Fibroblast of skin of left biceps (primary cell): ENCODE data around the gene MTA3.
"Not testable (repeated sequence)": the region's sequence is repeated elsewhere in the genome, so short reads cannot be mapped to it uniquely, and the experiment has no call there.

Experiments used
- DNase-seq, 2 experiments: peaks; one replicate each; pipeline ENCODE4 v3.0.0-alpha.2; 2013; ENCODE audit warnings: low read depth in 2 of 2

Gene MTA3

DNA sequence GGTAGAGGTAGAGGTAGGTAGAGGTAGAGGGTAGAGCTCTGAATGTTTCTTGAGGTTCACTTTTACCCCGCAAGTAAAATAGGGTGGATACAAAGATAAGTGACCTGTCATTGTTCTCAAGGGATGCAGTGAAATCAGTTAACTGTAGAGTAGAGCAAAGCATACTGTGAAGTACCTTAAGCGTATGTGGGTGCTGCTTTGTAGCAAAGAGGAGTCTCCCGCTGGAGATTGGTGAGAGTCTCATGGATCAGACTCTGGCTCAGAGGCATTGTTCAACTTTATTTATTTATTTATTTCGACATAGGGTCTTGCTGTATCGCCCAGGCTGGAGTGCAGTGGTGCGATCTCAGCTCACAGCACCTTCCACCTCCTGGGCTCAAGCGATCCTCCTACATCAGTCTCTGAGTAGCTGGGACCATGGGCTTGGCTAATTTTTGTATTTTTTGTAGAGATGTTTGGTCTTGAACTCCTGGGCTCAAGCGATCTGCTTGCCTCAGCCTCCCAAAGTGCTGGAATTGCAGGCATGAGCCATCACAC, 38.7 kb downstream of the MTA3 start:
- DNase-seq, result no peak

DNA sequence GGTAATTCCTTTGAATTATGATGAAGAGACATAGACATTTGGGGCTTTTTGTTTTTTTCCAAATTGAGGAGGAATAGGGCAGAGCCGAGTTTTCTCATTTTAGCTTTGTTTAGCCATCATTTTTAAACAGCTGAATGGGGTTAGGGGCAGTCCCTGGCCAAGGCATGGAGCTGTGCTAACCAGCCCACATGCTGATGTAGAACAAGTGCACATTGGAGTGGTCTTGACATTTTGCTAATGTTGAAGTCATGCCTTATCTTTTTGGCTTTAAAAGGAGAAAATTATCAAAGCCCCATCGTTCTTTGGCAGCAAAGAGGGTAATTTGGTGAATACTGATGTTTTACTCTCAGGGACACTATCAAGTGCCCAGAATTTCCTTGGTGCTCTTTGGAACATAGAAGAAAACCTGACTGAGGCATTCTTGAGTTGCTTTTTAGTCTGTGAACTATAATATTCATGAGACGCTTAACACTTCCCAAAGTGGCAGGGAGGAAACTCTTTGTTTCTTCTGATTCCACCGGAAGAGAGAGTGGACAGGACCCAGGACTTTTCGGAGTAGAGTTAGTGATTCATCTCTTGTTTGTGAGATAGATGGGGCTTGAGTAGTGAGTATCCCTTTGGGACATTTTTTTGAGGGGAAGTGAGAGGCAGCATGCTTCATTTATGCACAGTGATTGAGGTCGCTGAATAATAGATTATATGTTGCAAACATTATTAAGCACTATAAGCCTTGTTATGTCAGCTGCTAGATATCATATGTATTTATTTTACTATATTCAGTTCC, 45.0 kb downstream of the MTA3 start:
- DNase-seq, result no peak

DNA sequence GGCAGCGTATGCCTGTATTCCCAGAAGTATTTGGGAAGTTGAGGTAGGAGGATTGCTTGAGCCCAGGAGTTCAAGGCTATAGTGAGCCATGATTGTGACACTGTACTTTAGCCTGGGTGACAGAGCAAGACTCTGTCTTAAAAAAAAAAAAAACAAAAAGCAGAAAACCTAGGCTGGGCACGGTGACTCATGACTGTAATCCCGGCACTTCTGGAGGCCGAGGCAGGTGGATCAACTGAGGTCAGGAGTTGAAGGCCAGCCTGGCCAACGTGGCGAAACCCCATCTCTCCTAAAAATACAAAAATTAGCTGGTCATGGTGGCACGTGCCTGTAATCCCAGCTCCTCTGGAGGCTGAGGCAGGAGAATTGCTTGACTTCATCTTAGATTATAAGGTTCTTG, 46.4 kb downstream of the MTA3 start:
- no peak for DNase-seq

DNA sequence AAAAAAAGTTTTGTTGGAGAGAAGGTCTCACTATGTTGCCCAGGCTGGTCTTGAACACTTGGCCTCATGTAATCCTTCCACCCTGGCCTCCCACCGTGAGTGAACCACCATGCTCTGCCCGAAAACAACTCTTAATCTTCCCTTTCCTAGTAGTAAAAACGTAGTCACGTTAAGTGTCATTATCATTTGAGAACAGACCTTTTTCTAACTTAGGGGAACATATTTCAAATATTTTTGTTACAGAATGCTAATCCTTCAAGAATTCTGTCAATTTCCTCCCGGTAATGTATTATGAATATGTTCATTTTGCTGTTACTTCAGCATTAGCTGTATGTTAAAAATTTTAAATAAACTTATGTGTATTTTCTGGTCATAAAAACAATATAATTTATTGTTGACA, 49.7 kb downstream of the MTA3 start:
- no peak for DNase-seq

DNA sequence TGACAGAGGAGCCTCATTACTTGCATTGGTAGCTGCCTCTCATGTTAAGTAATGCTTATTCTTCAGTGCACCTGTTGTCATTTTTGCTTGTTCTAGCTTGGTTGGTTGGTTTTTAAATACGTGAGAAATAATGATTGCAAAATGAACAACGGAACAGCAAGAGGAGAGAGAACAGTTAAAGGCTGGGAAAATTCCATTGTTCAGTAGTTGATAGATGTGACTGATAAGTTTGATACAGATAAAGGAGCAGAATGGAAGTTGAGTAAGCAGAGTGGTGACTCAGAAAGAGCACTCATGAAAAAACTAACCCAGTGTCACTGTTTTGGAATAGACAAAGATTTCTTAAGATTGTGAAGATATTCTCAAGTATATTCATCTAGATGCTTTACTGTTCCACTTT, 50.5 kb downstream of the MTA3 start:
- peak; percentile 12 to 16 for DNase-seq

DNA sequence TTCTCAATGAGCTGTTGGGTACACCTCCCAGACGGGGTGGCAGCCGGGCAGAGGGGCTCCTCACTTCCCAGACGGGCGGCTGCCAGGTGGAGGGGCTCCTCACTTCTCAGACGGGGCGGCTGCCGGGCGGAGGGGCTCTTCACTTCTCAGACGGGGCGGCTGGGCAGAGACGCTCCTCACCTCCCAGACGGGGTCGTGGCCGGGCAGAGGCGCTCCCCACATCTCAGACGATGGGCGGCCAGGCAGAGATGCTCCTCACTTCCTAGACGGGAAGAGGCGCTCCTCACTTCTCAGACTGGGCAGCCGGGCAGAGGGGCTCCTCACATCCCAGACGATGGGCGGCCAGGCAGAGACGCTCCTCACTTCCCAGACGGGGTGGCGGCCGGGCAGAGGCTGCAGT, 53.2 kb downstream of the MTA3 start:
- DNase-seq, result not testable (repeated sequence)

DNA sequence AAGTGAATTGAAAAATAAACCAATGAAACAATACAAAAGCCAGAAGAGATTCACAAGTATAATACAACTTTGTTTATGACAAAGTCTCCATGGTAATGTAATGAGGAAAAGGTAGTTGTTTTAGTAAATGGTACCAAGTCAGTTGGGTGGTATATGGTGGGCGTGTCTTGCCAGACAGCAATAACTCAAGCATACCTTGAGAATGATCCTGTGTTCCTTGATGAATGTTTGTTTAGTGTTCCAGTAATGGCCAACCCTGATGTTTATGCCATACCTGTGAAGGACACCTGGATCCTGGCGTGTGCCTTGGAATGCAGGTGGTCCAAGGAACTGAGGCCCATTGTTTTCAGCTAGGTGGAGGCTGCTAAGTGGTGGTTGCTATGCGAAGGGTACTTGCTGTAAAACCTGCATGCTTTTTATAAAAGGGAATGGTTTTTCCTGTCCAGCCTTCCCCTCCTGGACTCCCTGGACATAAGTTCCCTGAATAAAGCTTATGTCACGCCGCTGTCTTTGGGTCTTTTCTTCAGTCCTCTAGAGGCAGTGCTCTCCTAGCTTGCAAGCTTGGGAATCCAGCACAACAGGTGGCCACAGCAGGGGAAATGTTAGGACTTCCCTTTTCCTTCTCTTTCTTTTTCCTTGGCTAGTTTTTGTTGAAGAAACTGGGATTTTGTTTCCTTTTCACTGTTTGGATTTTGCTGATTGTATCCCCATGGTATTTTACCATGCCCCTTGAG, 54.7 kb downstream of the MTA3 start:
- DNase-seq, result no peak

DNA sequence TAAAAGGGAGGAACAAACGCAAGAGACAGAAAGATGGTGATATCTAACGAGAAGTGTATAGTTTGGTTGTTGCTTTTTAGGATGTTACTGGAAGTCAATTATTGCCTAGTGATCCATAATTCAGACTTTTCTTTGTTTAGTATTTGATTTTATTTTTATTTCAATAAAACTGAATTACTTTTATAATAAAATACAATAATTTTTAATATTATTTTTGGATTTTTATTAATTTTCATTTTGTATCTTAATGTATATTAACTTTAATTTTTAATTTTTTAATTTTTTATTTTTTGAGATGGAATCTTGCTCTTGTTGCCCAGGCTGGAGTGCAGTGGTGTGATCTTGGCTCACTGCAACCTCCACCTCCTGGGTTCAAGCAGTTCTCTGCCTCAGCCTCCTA, 55.6 kb downstream of the MTA3 start:
- no peak for DNase-seq

DNA sequence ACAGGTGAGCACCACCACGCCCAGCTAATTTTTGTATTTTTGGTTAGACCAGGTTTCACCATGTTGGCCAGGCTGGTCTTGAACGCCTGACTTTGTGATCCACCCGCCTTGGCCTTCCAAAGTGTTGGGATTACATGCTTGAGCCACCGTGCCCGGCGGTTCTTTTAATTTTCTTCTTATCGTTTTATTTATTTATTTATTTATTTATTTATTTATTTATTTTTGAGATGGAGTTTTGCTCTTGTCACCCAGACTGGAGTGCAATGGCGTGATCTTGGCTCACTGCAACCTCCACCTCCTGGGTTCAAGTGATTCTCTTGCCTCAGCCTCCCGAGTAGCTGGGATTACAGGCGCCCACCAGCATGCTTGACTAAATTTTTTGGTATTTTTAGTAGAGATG, 59.6 kb downstream of the MTA3 start:
- DNase-seq, result not testable (repeated sequence)

DNA sequence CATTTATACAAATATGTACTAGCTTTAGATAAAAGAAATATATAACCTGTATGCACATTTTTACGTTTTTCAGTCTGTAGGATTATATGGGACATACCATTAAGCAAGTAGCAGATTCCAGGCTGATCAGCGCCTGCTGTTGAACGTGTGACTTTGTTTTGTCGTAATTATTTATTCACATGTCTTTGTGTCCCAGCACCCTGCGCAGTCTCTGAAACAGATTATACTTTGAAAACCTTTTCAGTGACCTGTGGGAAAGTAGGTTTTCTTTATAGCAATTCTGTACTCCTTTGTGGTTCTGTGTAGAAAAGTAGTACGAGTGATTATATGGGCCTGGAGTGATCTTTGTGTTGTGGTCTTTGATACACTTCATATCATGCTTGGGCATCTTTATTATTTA, 68.5 kb downstream of the MTA3 start:
- no peak for DNase-seq

DNA sequence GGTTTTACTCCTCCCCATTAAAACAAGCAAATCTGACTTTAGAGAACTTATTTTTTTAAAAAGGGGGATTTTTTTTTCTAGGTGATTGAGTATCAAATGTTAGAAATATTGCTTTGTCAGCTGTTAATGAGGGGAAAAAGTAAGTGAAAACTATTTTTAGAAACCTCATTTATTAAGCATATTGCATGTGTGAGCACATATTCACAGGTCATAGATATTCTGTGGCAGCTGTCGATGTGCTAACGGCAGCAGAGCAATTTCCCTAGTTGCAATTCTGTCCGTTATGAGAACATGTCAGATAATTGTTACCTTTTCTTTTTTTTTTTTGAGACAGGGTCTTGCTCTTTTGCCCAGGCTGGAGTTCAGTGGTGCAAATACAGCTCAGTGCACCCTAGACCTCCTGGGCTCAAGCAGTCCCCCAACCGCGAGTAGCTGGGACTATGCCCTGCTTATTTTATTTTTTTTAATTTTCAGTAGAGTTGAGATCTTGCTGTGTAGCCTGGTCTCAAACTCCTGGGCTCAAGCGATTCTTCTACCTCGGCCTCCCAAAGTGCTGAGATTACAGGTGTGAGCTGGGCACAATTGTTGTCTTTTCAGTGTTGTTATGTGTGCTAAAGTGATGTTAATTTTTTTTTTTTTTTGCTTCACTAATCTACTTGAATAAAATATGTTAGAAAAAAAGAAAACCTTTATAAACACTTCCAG, 69.8 kb downstream of the MTA3 start:
- no peak for DNase-seq

DNA sequence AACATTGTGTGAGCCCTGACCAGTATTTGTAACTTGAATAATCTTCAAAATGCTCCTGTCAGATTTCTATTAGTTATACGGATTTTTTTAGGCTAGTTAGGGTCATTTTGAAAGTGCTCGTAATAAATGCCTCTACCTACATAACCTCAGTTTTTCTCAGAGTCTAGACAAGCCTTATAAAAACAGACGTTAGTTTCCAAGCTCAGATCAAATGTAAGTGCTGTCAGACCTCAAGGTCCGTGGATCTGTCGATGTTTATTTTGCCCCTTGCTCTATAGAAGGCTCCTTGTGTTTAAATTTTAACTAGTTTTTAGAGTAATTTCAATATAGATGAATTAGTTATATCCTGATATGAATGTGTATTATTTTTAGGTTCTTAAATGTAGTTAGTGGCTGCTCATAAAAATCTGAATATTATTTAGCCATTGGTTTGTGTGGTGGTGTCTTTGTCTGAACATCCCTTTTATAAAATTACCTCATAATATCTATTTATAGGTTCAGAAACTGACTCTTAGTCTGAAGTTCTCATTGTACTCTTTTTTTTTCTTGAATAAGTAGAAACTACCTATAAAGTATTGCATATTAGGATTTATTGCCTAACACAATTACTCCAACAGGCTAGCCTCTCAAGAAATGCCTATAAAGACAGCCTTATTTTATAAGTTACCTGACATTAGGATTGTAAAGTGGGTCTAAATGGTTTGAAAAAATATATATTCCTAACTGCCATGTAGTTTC, 71.1 kb downstream of the MTA3 start:
- no peak for DNase-seq

DNA sequence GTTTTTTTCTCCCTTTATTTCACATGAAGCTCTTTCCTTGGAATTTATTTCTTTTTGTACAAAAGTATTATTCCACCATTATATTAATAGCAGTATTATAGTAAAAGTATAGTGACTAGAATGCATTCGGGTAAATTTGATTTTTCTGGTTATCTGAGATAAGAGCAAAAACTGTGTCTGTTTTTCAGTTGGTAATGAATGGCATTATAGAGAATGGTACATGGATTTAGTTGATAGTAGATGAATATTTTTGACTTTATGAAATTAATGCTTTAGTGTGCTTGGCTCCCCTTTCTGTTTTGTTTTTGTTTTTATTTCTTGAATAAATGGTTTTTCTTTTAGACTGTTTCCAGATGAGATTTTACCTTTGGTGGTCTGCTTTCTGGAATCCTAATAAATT, 71.8 kb downstream of the MTA3 start:
- no peak for DNase-seq

DNA sequence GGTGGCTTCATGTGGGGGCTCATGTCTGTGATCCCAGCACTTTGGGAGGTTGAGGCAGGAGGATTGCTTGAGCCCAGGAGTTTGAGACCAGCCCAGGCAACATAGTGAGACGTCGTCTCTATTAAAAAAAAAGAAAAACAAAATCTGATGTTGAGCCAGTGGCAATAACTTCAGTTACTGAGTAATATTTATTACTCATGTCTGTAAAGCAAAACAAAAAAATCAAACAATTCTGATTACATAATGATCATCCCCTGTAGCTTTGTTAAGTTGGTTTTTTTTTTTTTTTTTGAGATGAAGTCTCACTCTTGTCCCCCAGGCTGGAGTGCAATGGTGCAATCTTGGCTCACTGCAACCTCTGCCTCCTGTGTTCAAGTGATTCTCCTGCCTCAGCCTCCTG, 73.9 kb downstream of the MTA3 start:
- DNase-seq, result not testable (repeated sequence)

DNA sequence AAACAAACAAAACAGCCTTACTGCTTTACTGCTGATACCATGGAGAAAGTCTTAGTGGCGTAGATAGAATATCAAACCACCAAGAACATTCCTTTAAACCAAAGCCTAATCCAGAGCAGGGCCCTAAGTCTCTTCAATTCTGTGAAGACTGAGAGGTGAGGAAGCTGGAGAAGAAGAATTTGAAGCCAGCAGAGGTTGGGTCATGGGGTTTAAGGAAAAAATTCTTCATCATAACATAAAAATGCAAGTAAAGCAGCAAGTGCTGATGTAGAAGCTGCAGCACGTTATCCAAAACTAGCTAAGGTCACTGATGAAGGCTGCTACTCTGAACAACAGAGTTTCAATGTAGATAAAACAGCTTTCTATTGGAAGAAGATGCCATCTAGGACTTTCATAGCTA, 77.1 kb downstream of the MTA3 start:
- DNase-seq, result no peak

DNA sequence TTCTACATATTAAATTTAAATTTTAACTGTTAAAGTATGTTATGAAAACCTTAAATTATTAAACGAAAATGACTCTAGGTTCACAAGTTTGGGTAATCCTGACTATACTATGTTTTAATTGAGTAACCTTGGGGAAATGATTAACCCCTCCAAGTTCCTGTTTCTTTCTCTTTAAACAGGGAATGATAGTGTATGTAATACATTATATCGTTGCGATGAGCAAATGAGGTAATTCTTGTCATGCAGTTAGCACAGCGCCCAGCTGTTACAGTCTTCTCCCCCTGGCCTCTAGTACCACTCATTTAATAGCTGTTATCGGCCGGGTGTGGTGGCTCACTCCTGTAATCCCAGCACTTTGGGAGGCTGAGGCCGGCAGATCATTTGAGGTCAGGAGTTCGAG, 80.4 kb downstream of the MTA3 start:
- no peak for DNase-seq

DNA sequence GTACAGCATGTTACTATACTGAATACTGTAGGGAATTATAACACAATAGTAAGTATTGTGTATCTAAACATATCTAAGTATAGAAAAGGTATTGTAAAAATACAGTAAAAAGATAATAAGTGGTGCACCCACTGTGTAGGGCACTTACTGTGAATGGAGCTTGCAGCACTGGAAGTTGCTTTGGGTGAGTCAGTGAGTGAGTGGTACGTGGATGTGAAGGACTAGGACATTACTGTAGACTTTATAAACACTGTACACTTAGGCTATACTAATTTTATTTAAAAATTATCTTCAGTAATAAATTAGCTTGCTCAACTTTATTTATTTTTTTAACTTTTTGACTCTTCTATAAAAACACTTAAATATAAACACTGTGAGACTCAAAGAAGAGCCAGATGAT, 82.6 kb downstream of the MTA3 start:
- no peak for DNase-seq

DNA sequence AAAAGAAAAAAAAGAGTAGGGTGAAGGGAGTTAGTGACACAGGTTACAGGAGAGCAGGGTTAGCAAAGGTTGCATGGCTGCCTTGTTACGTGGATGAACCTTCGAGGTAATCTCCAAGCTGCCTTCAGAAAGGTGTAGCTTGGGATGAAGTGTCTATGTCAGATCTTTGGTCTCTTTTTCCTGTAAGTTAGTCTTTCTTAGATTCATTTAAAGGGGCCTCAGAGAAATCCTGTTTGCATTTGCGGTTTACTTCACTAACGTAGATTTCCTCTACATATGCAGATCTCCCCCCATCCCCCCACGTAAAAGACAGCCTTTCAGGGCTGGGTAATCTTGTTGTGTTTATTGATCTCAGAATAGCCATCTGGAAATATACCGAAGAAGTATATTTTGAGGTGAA, 83.7 kb downstream of the MTA3 start:
- DNase-seq, result no peak

DNA sequence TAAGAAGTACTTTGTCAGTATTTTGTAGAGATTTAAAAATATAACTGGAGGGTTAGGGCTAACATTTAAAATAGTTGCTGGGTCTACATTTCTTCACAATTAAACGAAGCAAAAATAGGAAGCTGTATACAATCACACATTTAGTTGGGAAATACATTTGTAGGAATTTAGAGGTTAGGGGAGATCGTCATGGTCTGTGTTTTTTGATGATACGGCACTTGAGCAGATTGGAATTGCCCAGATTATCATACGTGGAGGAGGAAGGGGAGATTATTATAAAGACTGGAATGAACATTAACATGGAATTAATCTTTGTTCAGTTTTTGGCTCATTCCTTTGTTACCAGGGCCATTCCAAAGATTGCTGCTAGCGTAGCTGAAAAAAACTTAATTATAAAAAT, 84.6 kb downstream of the MTA3 start:
- DNase-seq, result no peak

DNA sequence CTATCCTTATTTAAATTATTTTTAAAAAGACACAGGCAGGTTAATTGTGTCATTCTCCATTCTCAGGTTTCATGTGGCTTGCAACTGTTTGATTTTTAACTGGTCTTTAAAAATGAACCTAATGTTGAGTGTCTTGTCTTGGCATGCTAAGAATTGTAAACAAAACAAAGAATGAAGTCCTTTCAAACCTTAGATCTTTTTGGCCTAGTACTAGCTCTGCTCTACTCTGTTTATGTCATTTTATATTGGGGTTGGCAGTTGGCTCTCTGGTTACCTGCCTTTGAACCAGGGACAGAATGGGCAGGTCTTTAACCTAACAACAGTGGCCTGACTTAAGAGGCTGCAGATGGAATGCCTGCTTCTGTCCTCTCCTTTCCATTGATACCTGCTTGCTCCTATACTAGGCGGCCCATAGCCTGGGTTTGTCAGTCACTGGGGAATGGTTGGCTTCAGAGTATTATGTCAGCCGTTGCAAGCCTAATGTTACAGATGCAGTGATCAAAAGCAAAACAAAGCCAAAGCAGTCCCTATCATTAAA, 85.5 kb downstream of the MTA3 start:
- DNase-seq, result no peak

DNA sequence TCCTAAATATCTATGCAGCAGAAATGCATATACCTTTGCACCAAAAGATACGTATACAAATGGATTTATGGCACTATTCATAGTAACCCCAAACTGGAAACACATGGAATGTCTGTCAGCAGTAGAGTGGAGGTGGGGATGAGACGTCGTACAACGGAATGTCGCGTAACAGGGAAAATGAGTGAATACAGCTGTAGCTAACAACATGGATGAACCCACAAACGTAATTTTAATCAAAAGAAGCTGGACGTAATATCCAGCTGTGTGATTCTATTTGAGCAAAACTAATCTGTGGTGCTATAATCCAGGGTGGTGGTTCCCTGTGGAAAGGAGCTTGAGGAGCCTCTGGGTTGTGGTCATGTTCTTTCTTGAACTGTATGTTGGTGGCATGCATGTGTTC, 89.9 kb downstream of the MTA3 start:
- peak; percentile 25 to 27 for DNase-seq

DNA sequence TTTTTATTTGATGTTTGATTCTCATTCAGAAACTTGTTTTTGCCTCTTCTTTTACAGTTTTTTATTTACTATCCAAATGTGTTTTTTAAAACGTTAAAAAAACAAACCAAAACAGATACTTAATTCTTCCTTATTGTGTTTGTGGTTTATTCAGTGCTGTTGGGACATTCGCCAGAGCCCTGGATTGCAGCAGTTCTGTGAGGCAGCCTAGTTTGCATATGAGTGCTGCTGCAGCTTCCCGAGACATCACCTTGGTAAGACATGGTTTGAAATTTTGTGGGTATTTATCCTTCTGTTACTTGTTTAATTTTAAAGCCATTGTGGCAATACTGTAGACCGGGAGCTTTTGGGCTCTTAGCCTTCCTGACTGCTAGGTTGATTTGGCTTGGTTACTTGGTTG, 91.2 kb downstream of the MTA3 start:
- DNase-seq, result no peak
